ENCODE results near the gene SLC22A23. TPM values are rescaled to one million over a fixed set of nuclear protein-coding genes. Genes with fewer than 3 reads are reported as not detected.

The SLC22A23 gene
- total RNA-seq, 1 donor from 2014 or later = 5.4 TPM

DNA sequence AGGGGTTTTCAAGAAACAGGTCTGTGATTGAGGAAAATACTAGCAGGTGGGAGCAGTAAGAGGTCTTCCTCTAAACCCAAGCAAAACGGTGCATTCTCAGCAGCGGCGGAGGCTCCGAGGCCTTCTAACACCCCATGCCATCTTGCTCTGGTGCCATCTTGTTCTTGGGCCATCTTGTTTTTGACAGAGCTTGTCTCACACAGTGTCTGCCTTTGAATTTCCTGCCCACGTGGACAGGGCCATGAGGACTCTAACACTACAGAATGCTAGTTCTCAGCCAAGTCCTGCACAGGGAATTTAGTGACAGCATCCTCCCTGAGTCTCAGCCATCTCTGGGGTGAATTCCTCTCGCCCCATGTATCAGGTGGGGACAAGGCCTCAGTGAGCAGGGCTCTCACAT is 121.7 kb downstream of the SLC22A23 start:
- no peak for ATAC-seq (ENCODE audit: poor library complexity)
- intact Hi-C loops (cut with DNase I) = no loop called here
- no peak for DNase-seq

DNA sequence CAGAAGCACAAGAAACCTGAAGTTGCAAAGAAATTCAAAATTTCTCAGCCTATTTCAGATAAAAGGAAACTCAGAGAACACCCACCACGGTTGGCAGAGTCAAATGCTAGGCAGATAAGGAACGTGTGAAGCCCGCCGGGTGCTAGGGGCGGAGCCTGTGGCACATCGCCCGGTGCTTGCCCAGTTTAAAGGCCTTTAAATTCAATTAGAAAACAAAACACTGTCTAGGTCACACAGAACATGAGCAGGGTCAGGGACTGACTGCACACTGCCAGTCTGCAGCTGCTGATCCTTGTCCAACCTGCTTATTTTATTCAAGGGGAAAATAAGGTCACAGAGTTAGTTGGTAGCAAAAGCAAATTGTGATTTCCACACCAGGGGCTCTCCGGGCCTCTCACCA is 122.3 kb downstream of the SLC22A23 start:
- DNase-seq (no peak), ATAC-seq (ENCODE audit: poor library complexity) (peak; percentile 54)
- intact Hi-C loops (cut with DNase I) = no loop called here

DNA sequence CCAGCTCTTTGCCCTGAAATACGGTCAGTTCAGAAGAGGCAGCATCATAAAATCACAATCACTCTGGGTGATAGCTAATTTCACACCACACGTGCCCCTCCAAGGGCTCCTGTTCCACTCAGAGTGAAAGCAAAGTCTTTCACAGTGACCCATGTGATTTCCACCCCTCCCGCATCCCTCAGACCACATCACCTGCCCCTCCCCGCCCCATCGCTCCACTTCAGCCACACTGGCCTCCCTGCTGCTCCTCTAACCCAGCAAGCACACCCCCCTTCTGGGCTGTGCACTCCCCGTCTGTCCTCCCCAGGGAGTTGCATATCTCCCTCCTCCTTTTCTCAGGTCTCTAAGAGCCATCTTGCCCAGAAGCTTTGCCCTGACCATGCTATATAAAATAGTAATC is 123.6 kb downstream of the SLC22A23 start:
- DNase-seq (no peak), ATAC-seq (ENCODE audit: poor library complexity) (no peak)
- intact Hi-C loops (cut with DNase I) = no loop called here

DNA sequence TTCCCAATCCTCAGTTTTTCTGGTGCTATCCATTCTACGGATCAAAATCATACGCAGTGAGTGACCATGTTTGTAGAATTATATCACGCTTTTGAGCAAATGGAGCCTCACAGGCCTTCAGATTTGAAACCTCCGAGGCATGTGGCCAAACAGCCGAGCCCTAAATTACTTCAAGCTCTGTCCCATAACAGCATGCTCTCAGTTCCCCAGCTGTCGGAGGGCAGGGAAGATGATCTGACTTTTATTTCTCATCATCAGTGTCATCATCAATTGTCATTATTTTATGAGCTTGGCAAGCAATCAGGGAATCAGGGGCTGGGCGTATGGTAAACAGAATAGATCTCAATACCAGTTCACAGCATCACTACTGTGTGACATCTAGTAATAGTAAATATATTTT is 124.9 kb downstream of the SLC22A23 start:
- intact Hi-C loops (cut with DNase I) = no loop called here
- no peak for ATAC-seq (ENCODE audit: poor library complexity)
- no peak for DNase-seq

DNA sequence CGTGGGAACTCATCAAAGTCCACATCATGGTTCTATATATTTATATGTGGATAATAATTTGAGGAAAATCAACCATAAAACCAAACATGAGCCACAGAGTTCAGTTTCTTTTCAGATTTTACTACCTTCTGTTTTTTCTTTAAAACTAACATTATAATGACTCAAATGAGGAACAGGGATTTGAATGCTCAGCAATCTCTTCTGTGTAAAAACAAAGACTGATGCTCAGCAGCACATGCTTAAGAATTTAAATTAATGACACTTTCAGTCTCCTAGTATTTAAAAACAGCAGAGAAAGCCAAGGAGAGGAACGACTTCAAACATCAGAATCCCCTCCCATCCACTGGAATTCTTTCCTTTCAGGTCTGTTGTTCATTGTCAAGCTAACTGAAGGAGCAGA is 125.4 kb downstream of the SLC22A23 start:
- no peak for ATAC-seq (ENCODE audit: poor library complexity)
- DNase-seq = no peak
- intact Hi-C loops (cut with DNase I) = no loop called here

DNA sequence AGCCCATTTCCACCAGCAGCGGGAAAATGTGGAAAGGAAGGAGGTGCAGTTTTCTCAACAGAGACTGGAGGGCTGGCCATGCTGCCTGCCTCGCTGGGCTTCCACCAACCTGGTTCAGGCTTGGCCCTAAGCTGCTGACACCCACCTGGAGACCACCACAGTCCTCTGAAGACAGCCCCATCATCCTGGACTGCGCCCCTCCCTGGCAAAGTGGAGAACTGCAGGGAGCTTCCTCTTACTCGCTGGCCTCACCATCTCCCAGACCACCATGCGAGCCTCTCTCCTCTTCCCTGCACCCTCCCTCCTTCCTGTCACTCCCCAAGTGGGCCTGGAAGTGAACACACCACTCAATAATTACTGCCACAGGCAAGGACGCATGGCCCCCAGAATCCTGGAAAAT is 126.7 kb downstream of the SLC22A23 start:
- intact Hi-C loops (cut with DNase I) = no loop called here
- no peak for DNase-seq
- ATAC-seq (ENCODE audit: poor library complexity) = no peak

DNA sequence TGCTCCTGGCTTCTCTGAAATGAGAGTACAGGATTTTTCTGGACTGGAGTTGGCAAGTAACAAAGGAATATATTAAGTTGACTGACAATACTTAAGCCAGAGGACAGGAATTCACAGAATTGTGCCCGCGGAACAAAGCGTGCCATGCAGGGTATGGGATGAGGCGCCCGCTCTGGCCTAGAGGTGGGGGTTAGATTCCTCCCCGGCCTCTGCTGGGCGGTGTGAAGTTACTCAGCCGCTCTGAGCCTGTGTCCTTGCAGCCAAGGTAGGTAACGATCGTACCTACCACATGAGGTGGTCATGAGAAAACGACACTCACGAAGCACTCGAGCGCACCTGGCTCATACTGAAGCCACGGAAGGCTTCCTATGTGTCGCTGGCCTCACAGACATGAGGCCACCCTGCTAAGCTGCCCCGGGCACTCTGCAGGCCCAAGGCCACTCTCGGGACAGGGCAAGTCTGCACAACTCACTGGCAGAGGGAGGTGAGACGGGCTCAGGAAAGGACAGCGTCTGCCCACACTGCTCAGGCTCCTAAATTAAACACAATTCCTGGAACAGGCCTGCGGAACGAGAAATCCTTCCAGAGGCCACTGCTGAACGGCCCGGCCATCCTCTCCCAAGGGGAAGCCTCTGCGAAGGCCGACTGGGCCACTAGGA is 127.3 kb downstream of the SLC22A23 start:
- DNase-seq (no peak), ATAC-seq (ENCODE audit: poor library complexity) (peak; percentile 63)
- intact Hi-C loops (cut with DNase I) = no loop called here

DNA sequence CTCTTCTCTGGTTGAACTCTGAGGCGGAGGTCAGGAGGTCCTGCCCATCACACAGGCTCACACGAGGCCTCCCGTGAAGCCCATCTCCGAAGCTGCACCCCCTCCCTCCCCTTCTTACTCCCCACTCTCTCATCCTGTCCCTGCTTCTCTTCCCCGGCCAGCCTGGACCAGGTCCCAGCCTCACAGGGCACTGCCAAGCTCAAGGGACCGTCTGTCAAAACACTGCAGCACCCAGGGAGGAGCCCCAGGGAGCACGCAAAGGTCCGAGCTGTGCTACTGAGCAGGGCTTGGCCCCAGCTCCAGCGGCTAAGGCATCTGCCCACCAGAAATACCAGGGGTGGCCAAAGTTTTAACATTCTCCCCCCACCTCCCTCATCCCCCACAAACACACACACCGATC is 128.1 kb downstream of the SLC22A23 start:
- peak; percentile 79 for ATAC-seq (ENCODE audit: poor library complexity)
- peak; percentile 56 for DNase-seq
- intact Hi-C loops (cut with DNase I) = no loop called here

DNA sequence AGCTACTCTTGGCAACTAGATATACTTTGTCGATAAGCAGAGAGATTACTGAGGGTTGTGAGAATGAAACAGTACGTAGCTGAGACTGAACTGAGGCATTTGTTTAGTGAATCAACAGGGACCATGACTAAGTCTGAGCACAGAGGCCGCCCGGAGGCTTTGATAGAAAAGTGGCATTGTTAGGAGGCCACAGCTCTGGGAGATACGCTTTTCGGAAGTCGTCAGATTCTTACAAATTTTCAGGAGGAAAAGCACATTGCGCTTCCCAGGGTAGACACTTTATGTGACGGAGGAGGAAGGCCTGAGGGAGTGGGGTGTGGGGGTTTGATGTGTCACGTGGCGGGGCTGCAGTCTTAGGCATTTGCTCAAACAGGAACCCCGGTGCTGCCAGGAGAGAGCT is 128.7 kb downstream of the SLC22A23 start:
- ATAC-seq (ENCODE audit: poor library complexity) = no peak
- no peak for DNase-seq
- intact Hi-C loops (cut with DNase I) = no loop called here

DNA sequence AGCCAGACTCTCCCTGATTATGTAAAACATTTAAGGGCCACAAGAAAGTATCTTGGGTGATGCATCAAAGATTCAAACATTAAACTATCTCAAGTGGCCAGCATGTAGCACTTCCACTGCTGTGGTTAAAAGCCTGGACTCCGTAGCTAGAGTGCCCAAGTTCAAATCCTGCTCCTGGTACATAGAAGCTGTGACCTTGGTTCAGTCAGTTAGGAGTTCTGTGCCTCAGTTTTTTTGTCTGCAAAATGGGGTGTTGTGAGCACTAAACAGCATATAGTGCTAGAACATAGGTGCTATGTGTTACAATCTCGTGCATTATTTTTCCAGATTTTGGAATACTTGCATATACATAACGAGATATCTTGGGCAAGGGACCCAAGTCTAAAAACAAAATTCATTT is 129.4 kb downstream of the SLC22A23 start:
- DNase-seq (no peak), ATAC-seq (ENCODE audit: poor library complexity) (no peak)
- intact Hi-C loops (cut with DNase I) = no loop called here

DNA sequence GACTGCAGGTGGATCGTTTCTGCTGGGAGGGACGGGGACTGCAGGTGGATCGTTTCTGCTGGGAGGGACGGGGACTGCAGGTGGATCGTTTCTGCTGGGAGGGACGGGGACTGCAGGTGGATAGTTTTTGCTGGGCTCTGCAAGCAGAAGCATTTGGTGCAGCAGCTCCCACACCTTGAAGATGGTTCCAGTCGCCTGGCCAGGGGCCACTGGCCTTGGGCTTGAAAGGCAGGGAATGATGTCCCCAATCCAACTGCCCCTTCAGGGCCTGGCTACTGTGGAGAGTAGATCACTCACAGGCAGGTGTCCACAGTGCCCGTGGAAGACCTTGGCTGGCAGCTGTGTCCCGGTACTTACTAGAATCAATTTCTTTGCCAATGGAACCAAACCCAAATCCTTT is 129.9 kb downstream of the SLC22A23 start:
- intact Hi-C loops (cut with DNase I) = no loop called here
- DNase-seq = no peak
- no peak for ATAC-seq (ENCODE audit: poor library complexity)

DNA sequence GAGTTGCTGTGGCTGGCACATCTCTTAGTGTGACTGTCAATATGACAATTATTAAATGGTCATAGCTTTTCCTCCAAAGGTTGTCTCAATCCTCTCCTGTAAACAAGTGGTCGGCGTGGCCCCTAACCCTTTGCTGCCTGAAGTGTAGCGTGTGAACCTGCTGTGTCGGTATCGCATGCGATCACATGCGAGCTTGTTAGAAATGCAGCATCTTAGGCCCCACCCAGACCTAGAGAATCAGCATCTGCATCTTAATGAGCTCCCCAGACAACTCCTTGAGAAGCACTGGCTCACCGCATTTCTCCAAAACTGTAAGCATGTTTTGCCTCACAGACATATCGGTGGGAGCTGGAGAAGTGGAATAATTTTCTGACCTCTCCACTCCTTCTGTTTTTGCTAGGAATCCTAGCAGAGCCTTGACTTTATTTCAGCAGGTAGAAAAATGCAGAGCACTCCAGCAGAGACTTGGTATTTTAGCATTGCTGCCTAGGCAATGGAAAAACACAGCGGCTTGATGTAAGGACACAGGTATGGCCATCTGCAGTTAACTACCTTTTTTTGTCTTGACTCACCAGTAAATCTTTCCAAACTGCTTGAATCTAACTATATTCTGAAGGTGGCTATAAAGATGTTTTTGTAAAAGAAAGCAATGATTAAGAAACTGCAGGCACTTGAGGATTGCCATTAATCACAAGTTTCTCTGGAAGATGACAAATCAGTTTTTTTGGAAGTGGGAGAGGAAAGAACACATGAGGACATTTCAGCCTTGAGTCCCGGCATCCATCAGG is 130.5 kb downstream of the SLC22A23 start:
- intact Hi-C loops (cut with DNase I) = no loop called here
- ATAC-seq (ENCODE audit: poor library complexity) (no peak), DNase-seq (no peak)

DNA sequence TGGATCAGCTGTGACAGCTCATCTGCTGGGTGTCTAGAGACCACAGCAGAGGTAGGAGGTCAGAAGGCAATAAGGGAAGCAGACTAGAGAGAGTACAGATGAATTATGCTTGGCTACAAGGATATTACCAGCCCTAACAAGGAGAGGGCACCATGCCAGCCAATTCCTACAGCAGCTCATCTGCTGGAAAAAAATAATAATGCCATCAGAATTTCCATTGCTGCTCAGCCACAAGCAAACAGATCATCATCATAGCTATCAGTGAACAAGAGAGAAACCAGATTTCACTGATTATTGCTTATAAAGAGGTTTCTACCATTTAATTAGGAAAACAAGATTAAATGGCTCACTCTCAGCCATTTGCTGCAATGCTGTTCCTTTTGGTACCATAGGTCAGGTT is 131.6 kb downstream of the SLC22A23 start:
- DNase-seq (no peak), ATAC-seq (ENCODE audit: poor library complexity) (no peak)
- intact Hi-C loops (cut with DNase I) = no loop called here

DNA sequence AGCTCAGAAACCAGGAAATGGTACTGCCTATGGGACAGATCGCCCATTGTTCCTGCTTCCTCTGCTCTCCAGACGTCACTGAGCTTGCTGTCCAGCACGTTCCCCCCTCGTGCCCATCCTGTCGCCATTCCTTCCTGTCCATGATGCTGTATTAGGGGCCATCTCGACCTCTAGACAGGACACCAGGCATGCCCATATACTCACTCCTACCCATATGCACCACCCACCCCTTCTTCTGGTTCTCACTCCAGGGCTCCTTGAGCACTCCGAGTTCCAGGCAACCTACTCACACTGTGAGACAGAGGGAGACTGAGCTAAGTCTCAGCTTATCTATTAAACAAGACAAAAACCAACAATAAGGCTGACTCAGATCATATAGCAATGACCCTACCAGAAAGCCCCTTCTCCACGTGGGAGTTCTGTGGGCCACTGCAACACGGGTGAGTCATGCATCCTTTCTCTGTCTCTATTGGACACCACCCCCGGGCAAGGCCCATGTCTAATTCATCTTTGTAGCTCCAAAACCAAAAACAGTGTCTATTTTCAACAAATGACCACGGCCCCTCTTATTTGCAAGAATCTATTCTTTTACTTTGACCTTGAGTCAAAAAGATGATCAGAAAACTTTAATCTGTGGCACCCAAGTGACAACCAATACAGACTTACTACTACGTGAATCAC is 132.4 kb downstream of the SLC22A23 start:
- peak; percentile 15 for ATAC-seq (ENCODE audit: poor library complexity)
- no peak for DNase-seq
- intact Hi-C loops (cut with DNase I) = no loop called here

DNA sequence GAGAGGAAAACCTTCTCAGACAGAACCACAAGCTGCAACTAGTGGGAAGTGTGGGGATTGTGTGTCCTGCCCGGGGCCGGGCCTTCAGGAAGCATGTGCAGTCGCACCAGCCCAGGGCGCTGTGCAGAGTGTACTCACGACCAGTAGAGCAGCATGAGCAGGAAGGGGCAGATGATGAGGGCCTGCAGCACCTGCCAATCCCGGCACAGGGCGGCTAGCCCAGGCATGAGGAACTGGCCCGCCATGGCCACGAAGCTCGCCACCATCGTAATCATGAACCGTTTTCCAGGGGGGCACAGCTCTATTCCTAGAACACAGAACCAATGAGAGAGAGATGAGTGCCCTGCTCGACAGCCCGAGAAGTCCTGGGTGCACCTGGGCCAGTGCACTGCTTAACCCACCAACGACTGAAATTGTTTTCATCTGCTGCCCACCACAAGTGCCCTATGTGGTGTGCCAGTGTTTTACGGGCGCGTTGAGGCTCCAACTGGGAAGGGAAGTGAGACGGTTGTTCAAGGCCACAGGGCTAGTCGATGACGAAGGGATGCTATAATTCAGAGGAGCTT is 133.1 kb downstream of the SLC22A23 start:
- DNase-seq (no peak), ATAC-seq (ENCODE audit: poor library complexity) (no peak)
- intact Hi-C loops (cut with DNase I) = no loop called here

DNA sequence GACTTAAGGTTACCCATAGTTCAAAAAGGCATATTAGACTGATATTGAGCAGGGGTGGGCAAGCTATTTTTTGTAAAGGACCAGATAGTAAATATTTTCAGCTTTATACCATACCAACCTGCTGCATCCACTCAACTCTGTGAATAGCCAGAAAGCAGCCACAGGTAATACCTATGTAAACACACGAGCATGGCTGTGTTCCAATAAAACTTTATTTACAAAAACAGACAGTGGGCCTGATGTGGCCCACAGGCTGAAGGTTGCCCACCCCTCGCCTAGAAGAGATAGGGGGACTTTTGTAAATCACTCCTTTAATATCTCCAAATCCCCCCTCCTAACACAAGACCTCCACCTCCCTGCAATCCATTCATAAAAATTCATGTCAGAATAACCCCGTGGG is 133.7 kb downstream of the SLC22A23 start:
- ATAC-seq (ENCODE audit: poor library complexity) (no peak), DNase-seq (no peak)
- intact Hi-C loops (cut with DNase I) = no loop called here

DNA sequence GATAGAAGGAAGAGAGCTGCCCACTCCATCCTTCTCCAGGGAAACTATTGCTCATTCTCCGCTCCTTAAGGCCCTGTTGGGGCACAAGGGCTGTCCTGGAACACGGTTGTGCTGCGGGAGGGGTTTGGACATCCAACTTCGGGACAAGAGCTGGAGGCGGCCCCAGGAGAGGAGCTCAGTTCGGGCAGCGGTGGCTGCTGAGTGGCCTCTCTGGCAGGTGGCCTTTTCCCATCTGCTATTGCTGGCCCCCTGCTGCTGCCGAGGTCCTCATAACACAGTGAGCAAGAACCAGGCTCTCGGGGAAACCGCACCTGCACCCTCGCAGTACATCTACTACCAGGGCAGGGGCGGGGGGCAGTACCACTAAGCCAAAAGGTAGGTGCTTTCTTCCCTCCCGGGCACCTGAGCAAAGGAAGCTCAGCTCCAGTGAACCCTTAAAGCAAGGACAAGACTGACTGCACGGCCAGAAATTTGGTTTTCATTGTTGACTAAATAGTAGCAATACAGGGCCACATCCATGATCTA is 134.4 kb downstream of the SLC22A23 start:
- no peak for ATAC-seq (ENCODE audit: poor library complexity)
- intact Hi-C loops (cut with DNase I) = no loop called here

DNA sequence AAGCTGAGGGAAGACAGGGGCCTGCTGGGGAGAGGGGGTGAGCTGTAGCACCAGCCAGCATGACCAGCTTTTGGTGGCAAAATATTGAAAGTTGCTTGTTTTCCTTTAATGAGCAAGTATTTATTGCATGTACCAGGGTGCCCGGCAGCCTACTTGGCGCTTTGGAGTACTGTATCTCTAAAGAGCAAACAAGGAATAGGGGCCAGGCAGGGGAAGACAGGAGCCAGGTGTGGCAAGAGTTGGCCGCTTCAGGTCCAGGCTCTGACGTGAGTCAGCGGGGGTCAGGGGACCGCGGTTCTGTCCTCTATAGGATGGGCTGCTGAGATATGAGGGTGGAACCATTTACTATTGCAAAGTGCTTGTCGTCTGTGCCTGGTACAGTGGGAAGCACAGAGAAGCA is 135.0 kb downstream of the SLC22A23 start:
- ATAC-seq (ENCODE audit: poor library complexity) (no peak), DNase-seq (no peak)
- intact Hi-C loops (cut with DNase I) = no loop called here

More for the DNA sequence above, 134.4 kb downstream of the SLC22A23 start:
- DNase-seq = no peak

DNA sequence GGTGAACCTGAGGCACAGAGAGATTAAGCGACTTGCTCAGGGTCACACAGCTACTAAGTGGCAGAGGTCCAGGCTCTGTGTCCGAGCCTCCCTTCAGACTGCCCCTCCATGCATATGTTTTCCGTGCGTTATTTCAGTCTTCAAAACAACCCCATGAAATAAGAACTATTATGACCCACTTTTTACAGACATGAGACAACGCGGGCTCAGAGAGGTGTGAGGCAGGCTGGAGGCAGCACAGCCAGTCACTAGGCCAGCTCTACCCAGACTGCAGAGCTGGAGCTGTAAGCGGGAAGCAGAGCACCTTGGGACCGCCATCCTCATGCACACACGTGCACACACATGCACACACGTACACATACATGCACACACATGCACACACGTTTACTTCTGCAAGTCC is 135.8 kb downstream of the SLC22A23 start:
- intact Hi-C loops (cut with DNase I) = no loop called here
- no peak for DNase-seq
- ATAC-seq (ENCODE audit: poor library complexity) = no peak

Data from Right ventricle myocardium superior (tissue), 1 donor.